Measurements from ENCODE around the gene TAS2R38.

The TAS2R38 gene

DNA sequence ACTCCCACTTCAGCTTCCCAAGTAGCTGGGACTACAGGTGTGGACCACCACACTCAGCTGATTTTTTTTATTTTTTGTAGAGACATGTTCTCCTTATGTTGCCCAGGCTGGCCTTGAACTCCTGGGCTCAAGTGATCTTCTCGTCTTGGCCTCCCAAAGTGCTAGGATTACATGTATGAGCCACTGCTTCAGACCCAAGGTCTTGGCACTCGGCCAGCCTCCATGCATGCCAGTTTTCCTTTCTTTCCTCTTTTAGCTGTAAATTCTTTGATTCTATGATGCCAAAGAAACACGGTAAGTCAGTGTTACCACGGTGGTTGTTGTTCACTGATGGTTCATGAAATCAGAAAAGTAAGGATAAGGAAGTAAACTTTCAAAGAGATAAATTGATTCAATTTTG lies 19.1 kb upstream of the TAS2R38 start:
- no peak for DNase-seq
- no peak overlapping the region for H3K4ac ChIP-seq (ENCODE audit: low read depth in 1 of 2, low read length in 2 of 2)
- no peaks in the 10 kb centered on the region for H3K79me1 ChIP-seq (replicated peaks; ENCODE audit: low read length, poor library complexity, severe bottlenecking)
- no peak overlapping the region for H4K8ac ChIP-seq (ENCODE audit: low read length)
- H4K91ac ChIP-seq (ENCODE audit: low read length), result no peak overlapping the region
- H2BK12ac ChIP-seq (ENCODE audit: low read length in 2 of 2), result no peak overlapping the region
- H2BK5ac ChIP-seq (ENCODE audit: low read depth, low read length, poor library complexity, severe bottlenecking), result no peak overlapping the region
- WGBS, result 78% methylated on average over 4 of the region's 4 CpGs
- no peak overlapping the region for H2BK120ac ChIP-seq (ENCODE audit: low read depth, low read length)
- no peak overlapping the region for H3K4me3 ChIP-seq (ENCODE audit: insufficient read depth in 1 of 2, low read depth in 1 of 2, low read length in 2 of 2)
- no peaks in the 10 kb centered on the region for H3K4me1 ChIP-seq (ENCODE audit: control insufficient read depth, insufficient read depth, low read depth, low read length)
- H3K27ac ChIP-seq (ENCODE audit: low read length, poor library complexity, severe bottlenecking), result no peak overlapping the region
- H2AK5ac ChIP-seq (ENCODE audit: low read length, severe bottlenecking), result no peak overlapping the region
- H3K14ac ChIP-seq (ENCODE audit: low read length in 2 of 2), result no peak overlapping the region
- H3K4me2 ChIP-seq (ENCODE audit: low read length, poor library complexity, severe bottlenecking), result no peak overlapping the region
- peaks cover 2% of the 10 kb centered on the region for H3K9me3 ChIP-seq (ENCODE audit: control insufficient read depth, low read length)
- H3K36me3 ChIP-seq (ENCODE audit: control insufficient read depth in 1 of 2, insufficient read depth in 2 of 2, low read depth in 1 of 2, low read length in 2 of 2), result no peaks in the 10 kb centered on the region
- no peak overlapping the region for H2AFZ ChIP-seq (ENCODE audit: low read depth, low read length)
- no peaks in the 10 kb centered on the region for H3K27me3 ChIP-seq (ENCODE audit: control insufficient read depth in 1 of 2, insufficient read depth in 1 of 2, low read length in 2 of 2)
- H3K18ac ChIP-seq (ENCODE audit: low read depth in 1 of 2, low read length in 2 of 2), result no peak overlapping the region
- H2BK15ac ChIP-seq (ENCODE audit: low read depth, poor library complexity, severe bottlenecking), result no peak overlapping the region
- no peak overlapping the region for H3K9ac ChIP-seq (ENCODE audit: low read length)
- H3K23ac ChIP-seq (ENCODE audit: low read length in 2 of 2), result no peak overlapping the region

DNA sequence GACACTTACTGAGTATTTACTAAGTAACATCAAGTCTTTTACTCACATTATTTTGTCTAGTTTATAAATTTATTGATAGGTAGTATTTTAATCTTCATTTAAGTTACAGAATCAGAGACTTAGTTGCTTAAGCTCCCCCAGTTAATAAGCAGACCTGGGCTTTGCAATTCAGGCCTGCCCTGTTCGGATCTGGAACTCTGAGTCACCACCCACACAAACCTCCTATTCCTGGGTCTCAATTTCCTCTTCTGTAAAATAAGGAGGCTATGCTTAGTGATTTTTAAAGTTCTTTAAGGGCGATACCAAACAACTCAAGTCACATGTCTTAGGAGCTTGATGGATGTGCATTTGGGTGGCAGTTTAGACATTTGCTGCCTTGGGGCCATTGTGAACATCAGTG lies 18.6 kb upstream of the TAS2R38 start:
- WGBS, result 70% methylated on average over 1 of the region's 2 CpGs
- Histone ChIP-seq H3K36me3 (ENCODE audit: control insufficient read depth in 1 of 2, insufficient read depth in 2 of 2, low read depth in 1 of 2, low read length in 2 of 2) (no peaks in the 10 kb centered on the region), H4K91ac (ENCODE audit: low read length) (no peak overlapping the region), H2BK5ac (ENCODE audit: low read depth, low read length, poor library complexity, severe bottlenecking) (no peak overlapping the region), H2AFZ (ENCODE audit: low read depth, low read length) (no peak overlapping the region), H3K18ac (ENCODE audit: low read depth in 1 of 2, low read length in 2 of 2) (no peak overlapping the region), H2BK120ac (ENCODE audit: low read depth, low read length) (no peak overlapping the region), H3K9ac (ENCODE audit: low read length) (no peak overlapping the region), H3K27me3 (ENCODE audit: control insufficient read depth in 1 of 2, insufficient read depth in 1 of 2, low read length in 2 of 2) (no peaks in the 10 kb centered on the region), H4K8ac (ENCODE audit: low read length) (no peak overlapping the region), H2BK12ac (ENCODE audit: low read length in 2 of 2) (no peak overlapping the region), H3K27ac (ENCODE audit: low read length, poor library complexity, severe bottlenecking) (no peak overlapping the region), H3K14ac (ENCODE audit: low read length in 2 of 2) (no peak overlapping the region), H3K9me3 (ENCODE audit: control insufficient read depth, low read length) (peaks cover 2% of the 10 kb centered on the region), H2BK15ac (ENCODE audit: low read depth, poor library complexity, severe bottlenecking) (no peak overlapping the region), H3K79me1 (replicated peaks; ENCODE audit: low read length, poor library complexity, severe bottlenecking) (no peaks in the 10 kb centered on the region), H3K4me2 (ENCODE audit: low read length, poor library complexity, severe bottlenecking) (no peak overlapping the region), H3K4ac (ENCODE audit: low read depth in 1 of 2, low read length in 2 of 2) (no peak overlapping the region), H3K23ac (ENCODE audit: low read length in 2 of 2) (no peak overlapping the region), H2AK5ac (ENCODE audit: low read length, severe bottlenecking) (no peak overlapping the region), H3K4me1 (ENCODE audit: control insufficient read depth, insufficient read depth, low read depth, low read length) (no peaks in the 10 kb centered on the region), H3K4me3 (ENCODE audit: insufficient read depth in 1 of 2, low read depth in 1 of 2, low read length in 2 of 2) (no peak overlapping the region)
- DNase-seq, result no peak

DNA sequence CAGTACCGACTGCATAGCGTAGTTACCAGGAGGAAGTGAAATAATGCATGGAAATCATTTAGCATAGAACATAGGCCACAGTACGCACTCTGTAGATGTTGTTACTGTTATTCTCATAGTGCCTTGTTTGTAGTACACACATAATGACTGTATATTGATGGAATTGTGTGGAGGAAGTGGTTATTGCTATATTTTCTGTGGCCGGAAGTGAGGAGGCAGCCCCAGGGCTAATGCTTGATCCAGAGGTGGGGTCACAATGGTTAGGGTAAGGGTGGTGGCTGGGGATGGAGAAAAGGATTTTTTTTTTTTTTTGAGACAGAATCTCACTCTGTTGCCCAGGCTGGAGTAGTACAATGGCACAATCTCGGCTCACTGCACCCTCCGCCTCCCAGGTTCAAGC lies 17.6 kb upstream of the TAS2R38 start:
- Histone ChIP-seq H3K14ac (ENCODE audit: low read length in 2 of 2) (no peak overlapping the region), H2BK120ac (ENCODE audit: low read depth, low read length) (no peak overlapping the region), H2BK5ac (ENCODE audit: low read depth, low read length, poor library complexity, severe bottlenecking) (no peak overlapping the region), H3K9me3 (ENCODE audit: control insufficient read depth, low read length) (peaks cover 2% of the 10 kb centered on the region), H3K18ac (ENCODE audit: low read depth in 1 of 2, low read length in 2 of 2) (no peak overlapping the region), H3K4me3 (ENCODE audit: insufficient read depth in 1 of 2, low read depth in 1 of 2, low read length in 2 of 2) (no peak overlapping the region), H2AFZ (ENCODE audit: low read depth, low read length) (no peak overlapping the region), H3K4me2 (ENCODE audit: low read length, poor library complexity, severe bottlenecking) (no peak overlapping the region), H3K4me1 (ENCODE audit: control insufficient read depth, insufficient read depth, low read depth, low read length) (no peaks in the 10 kb centered on the region), H2AK5ac (ENCODE audit: low read length, severe bottlenecking) (no peak overlapping the region), H3K79me1 (replicated peaks; ENCODE audit: low read length, poor library complexity, severe bottlenecking) (no peaks in the 10 kb centered on the region), H2BK12ac (ENCODE audit: low read length in 2 of 2) (no peak overlapping the region), H4K91ac (ENCODE audit: low read length) (no peak overlapping the region), H2BK15ac (ENCODE audit: low read depth, poor library complexity, severe bottlenecking) (no peak overlapping the region), H3K9ac (ENCODE audit: low read length) (no peak overlapping the region), H3K36me3 (ENCODE audit: control insufficient read depth in 1 of 2, insufficient read depth in 2 of 2, low read depth in 1 of 2, low read length in 2 of 2) (no peaks in the 10 kb centered on the region), H4K8ac (ENCODE audit: low read length) (no peak overlapping the region), H3K27me3 (ENCODE audit: control insufficient read depth in 1 of 2, insufficient read depth in 1 of 2, low read length in 2 of 2) (no peaks in the 10 kb centered on the region), H3K23ac (ENCODE audit: low read length in 2 of 2) (no peak overlapping the region), H3K27ac (ENCODE audit: low read length, poor library complexity, severe bottlenecking) (no peak overlapping the region), H3K4ac (ENCODE audit: low read depth in 1 of 2, low read length in 2 of 2) (no peak overlapping the region)
- DNase-seq, result no peak
- 88% methylated on average over 4 of the region's 6 CpGs for WGBS

DNA sequence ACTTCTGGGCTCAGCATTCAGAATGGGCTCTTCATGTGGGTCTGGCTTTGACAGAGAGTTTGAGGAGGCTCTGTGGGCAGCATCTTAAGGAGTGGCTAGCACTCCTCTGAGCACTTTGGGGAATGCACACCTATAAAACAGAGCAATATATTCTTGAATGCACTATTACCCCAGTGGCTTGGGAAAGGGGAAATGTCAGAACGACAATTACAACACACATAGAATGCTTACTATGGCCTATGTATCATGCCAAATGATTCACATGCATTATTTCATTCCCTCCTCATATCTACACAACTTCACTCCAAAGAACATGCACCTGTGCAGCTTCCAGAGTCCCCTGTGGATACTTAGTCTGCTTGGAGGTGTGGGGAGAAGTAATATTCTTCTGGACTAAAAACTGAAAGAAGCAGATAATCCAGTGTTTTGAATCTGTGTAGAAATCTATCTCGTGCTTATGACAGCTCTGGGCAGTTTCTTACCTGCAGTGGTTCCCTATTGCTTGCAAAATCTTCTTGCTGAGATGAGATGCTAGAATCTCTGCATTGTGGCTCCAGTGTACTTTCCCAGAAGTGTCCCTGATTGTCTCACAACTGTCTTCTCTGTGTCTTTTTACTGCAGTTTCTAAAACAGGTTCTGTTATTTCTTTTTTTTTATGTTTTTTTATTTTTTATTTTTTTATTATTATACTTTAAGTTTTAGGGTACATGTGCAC lies 16.6 kb upstream of the TAS2R38 start:
- no peaks in the 10 kb centered on the region for H3K36me3 ChIP-seq (ENCODE audit: control insufficient read depth in 1 of 2, insufficient read depth in 2 of 2, low read depth in 1 of 2, low read length in 2 of 2)
- H3K27me3 ChIP-seq (ENCODE audit: control insufficient read depth in 1 of 2, insufficient read depth in 1 of 2, low read length in 2 of 2), result no peaks in the 10 kb centered on the region
- H3K4me3 ChIP-seq (ENCODE audit: insufficient read depth in 1 of 2, low read depth in 1 of 2, low read length in 2 of 2), result no peak overlapping the region
- no peak for DNase-seq
- no peak overlapping the region for H4K8ac ChIP-seq (ENCODE audit: low read length)
- no peak overlapping the region for H3K23ac ChIP-seq (ENCODE audit: low read length in 2 of 2)
- H4K91ac ChIP-seq (ENCODE audit: low read length), result no peak overlapping the region
- H2BK5ac ChIP-seq (ENCODE audit: low read depth, low read length, poor library complexity, severe bottlenecking), result no peak overlapping the region
- no peaks in the 10 kb centered on the region for H3K79me1 ChIP-seq (replicated peaks; ENCODE audit: low read length, poor library complexity, severe bottlenecking)
- 40% methylated on average over 2 of the region's 2 CpGs for WGBS
- no peak overlapping the region for H3K4ac ChIP-seq (ENCODE audit: low read depth in 1 of 2, low read length in 2 of 2)
- peaks cover 2% of the 10 kb centered on the region for H3K9me3 ChIP-seq (ENCODE audit: control insufficient read depth, low read length)
- H2AFZ ChIP-seq (ENCODE audit: low read depth, low read length), result no peak overlapping the region
- H3K4me2 ChIP-seq (ENCODE audit: low read length, poor library complexity, severe bottlenecking), result no peak overlapping the region
- no peak overlapping the region for H3K18ac ChIP-seq (ENCODE audit: low read depth in 1 of 2, low read length in 2 of 2)
- no peaks in the 10 kb centered on the region for H3K4me1 ChIP-seq (ENCODE audit: control insufficient read depth, insufficient read depth, low read depth, low read length)
- H2BK120ac ChIP-seq (ENCODE audit: low read depth, low read length), result no peak overlapping the region
- no peak overlapping the region for H2BK12ac ChIP-seq (ENCODE audit: low read length in 2 of 2)
- H3K27ac ChIP-seq (ENCODE audit: low read length, poor library complexity, severe bottlenecking), result no peak overlapping the region
- no peak overlapping the region for H3K9ac ChIP-seq (ENCODE audit: low read length)
- no peak overlapping the region for H2BK15ac ChIP-seq (ENCODE audit: low read depth, poor library complexity, severe bottlenecking)
- H3K14ac ChIP-seq (ENCODE audit: low read length in 2 of 2), result no peak overlapping the region
- no peak overlapping the region for H2AK5ac ChIP-seq (ENCODE audit: low read length, severe bottlenecking)

Measured in mesenchymal stem cell (in vitro differentiated cells and primary cell).